GM12878 (cell line): Measurements from ENCODE around the gene TLE2. TPM values are rescaled to one million over a fixed set of nuclear protein-coding genes. Genes with fewer than 3 reads are reported as not detected.
A peak's percentile ranks its signal among the peaks of the same experiment; 100 is the strongest.

Experiments used
- ATAC-seq: fragments of 200-7000 bp; cut with Tn5 transposase; 3 replicates; pipeline ENCODE4 v1.9.1; 2020; ENCODE audit warnings: mild to moderate bottlenecking, moderate library complexity
- BruUV-seq: library from RNA; stranded (reverse); fragments of 400-500 nt; replicated peaks from 2 replicates; lab custom pipeline; 2021; lab: Mats Ljungman, UMichigan
- CTCF ChIA-PET: fragments of 300-600 bp; sonication (Branson Sonifier 250); formaldehyde crosslinking; extraction: SDS; loops from one replicate; lab custom pipeline; 2021; ENCODE audit warnings: inconsistent platforms; lab: Yijun Ruan, JAX
- POLR2A ChIA-PET: fragments of 350-600 bp; formaldehyde crosslinking; extraction: SDS; loops from one replicate; lab custom pipeline; 2021; ENCODE audit warnings: inconsistent platforms; lab: Charles Lee
- RAD21 ChIA-PET: fragments of 300-600 bp; sonication (Branson Sonifier 250); formaldehyde crosslinking; loops from one replicate; lab custom pipeline; 2023; ENCODE audit warnings: antibody characterized with exemption; ENCODE audit not compliant: unreplicated experiment; lab: Charles Lee
- SMC1A ChIA-PET: fragments of 300-600 bp; sonication (Branson Sonifier 250); formaldehyde crosslinking; loops from one replicate; lab custom pipeline; 2023; ENCODE audit not compliant: unreplicated experiment, uncharacterized antibody; lab: Charles Lee
- DNase-seq: peaks from one replicate; pipeline ENCODE4 v3.0.0-alpha.2; 2011; ENCODE audit warnings: low read depth, low spot score
- FAIRE-seq: peaks from 3 replicates; lab custom pipeline; 2011; peaks lifted over from hg19 to GRCh38; lab: Jason Lieb, UNC
- H2AFZ ChIP-seq: 2 replicates; pipeline ENCODE4 v1.6.0; 2011; ENCODE audit warnings: low read depth, low read length, control low read depth; ENCODE audit not compliant: control insufficient read depth
- H3K27ac ChIP-seq: 2 replicates; pipeline ENCODE4 v1.5.1; 2011; ENCODE audit warnings: control low read depth; ENCODE audit not compliant: control insufficient read depth, insufficient read depth
- H3K27me3 ChIP-seq, 2 experiments: replicated peaks in 1 of 2; 2 replicates each; pipeline versions ENCODE4 v1.6.0 to v1.6.1; 2011; ENCODE audit warnings: low read length in 1 of 2; ENCODE audit not compliant: control insufficient read depth in 2 of 2, insufficient read depth in 2 of 2
- H3K36me3 ChIP-seq, 2 experiments: 2 replicates each; pipeline ENCODE4 v1.5.1; 2011; ENCODE audit warnings: low read length in 1 of 2; ENCODE audit not compliant: control insufficient read depth in 2 of 2, insufficient read depth in 2 of 2
- H3K4me1 ChIP-seq: 2 replicates; pipeline ENCODE4 v1.6.1; 2011; ENCODE audit warnings: mild to moderate bottlenecking, low read length, moderate library complexity, mixed read lengths; ENCODE audit not compliant: control insufficient read depth, insufficient read depth
- H3K4me2 ChIP-seq: 2 replicates; pipeline ENCODE4 v1.6.0; 2011; ENCODE audit warnings: control low read depth; ENCODE audit not compliant: control insufficient read depth, insufficient read depth
- H3K4me3 ChIP-seq: fragments of 200-600 bp; sonication (generic); 2 replicates; pipeline ENCODE4 v1.5.1; 2016
- H3K79me2 ChIP-seq: 2 replicates; pipeline ENCODE4 v1.6.0; 2011; ENCODE audit warnings: low read length; ENCODE audit not compliant: control insufficient read depth, insufficient read depth
- H3K9ac ChIP-seq: 2 replicates; pipeline ENCODE4 v1.8.0; 2011; ENCODE audit warnings: low read length, control low read depth, mixed read lengths; ENCODE audit not compliant: control insufficient read depth, insufficient read depth
- H3K9me3 ChIP-seq: replicated peaks from 3 replicates; pipeline ENCODE4 v1.5.1; 2011; ENCODE audit warnings: mild to moderate bottlenecking, low read length; ENCODE audit not compliant: control insufficient read depth, insufficient read depth
- H4K20me1 ChIP-seq: 2 replicates; pipeline ENCODE4 v1.6.0; 2011; ENCODE audit not compliant: control insufficient read depth, insufficient read depth
- ASH2L ChIP-seq: fragments of 300-600, 200-600 bp; sonication (generic); IDR thresholded peaks from 2 replicates; pipeline ENCODE4 v1.6.1; 2017; ENCODE audit warnings: low read depth, mild to moderate bottlenecking, borderline replicate concordance
- ATF2 ChIP-seq: IDR thresholded peaks from 2 replicates; pipeline ENCODE4 v1.6.1; 2012; ENCODE audit warnings: low read length, inconsistent platforms
- CEBPZ ChIP-seq: fragments of 150-350 bp; IDR thresholded peaks from 2 replicates; pipeline ENCODE4 v1.6.1; 2016; ENCODE audit warnings: low read depth, low read length
- LARP7 ChIP-seq: fragments of 450-650 bp; IDR thresholded peaks from 2 replicates; pipeline ENCODE4 v1.6.1; 2017; ENCODE audit warnings: mild to moderate bottlenecking
- NFIC ChIP-seq: IDR thresholded peaks from 2 replicates; pipeline ENCODE4 v1.6.1; 2012; ENCODE audit warnings: low read depth, mild to moderate bottlenecking, inconsistent platforms, low read length, moderate library complexity
- POLR2AphosphoS5 ChIP-seq: IDR thresholded peaks from 2 replicates; pipeline ENCODE4 v1.6.1; 2011; ENCODE audit warnings: mild to moderate bottlenecking, low read length, inconsistent platforms
- SPI1 ChIP-seq: IDR thresholded peaks from 2 replicates; pipeline ENCODE4 v1.6.1; 2011; ENCODE audit warnings: low read depth, mild to moderate bottlenecking, low read length, moderate library complexity, borderline replicate concordance; ENCODE audit not compliant: insufficient read depth
- ZBTB11 ChIP-seq: fragments of 450-650 bp; formaldehyde crosslinking; IDR thresholded peaks from 2 replicates; pipeline ENCODE4 v1.5.0; 2022; ENCODE audit warnings: mild to moderate bottlenecking, missing genetic modification characterization
- ZBTB33 ChIP-seq: fragments of 450-650 bp; IDR thresholded peaks from 2 replicates; pipeline ENCODE4 v1.6.1; 2017; ENCODE audit warnings: mild to moderate bottlenecking
- ZSCAN29 ChIP-seq: fragments of 450-650 bp; IDR thresholded peaks from 2 replicates; pipeline ENCODE4 v1.6.1; 2017; ENCODE audit warnings: mild to moderate bottlenecking, moderate library complexity
- whole genome bisulfite sequencing: methylation state at CpG from one replicate; pipeline ENCODE4 v1.1.6; 2016; ENCODE audit warnings: low lambda C conversion rate; ENCODE audit not compliant: insufficient replicate concordance, insufficient coverage; ENCODE audit errors: missing lambda C conversion rate; 5-methylcytosine and 5-hydroxymethylcytosine counted together
- in situ Hi-C: fragments of 300-500 bp; cut with MboI; formaldehyde crosslinking; loops from 9 replicates; pipeline ENCODE4 v1.14.3; 2018; ENCODE audit warnings: mixed read lengths
- intact Hi-C: fragments of 100-400 bp; cut with micrococcal nuclease; formaldehyde crosslinking; loops from one replicate; pipeline ENCODE4 v1.14.2; 2022; ENCODE audit not compliant: unreplicated experiment
- polyA plus RNA-seq, 11 experiments: library from polyadenylated mRNA; depleted of rRNA in 4 of 11; unstranded in 6 of 11; stranded (reverse) in 5 of 11; fragments of >200 nt; fragmentation: Nextera tagmentation in 4 of 11; fragmentation: Illumina TruSeq in 1 of 11; extraction: Ambion mirVana in 4 of 11; extraction: Trizol in 1 of 11; gene quantifications; 1 replicate in 1 of 11; 2 replicates in 10 of 11; pipeline versions ENCODE4 v1.2.1 to v1.2.3, GENCODE V29; 2011 to 2016; ENCODE audit warnings: inconsistent platforms in 2 of 11, missing spikeins in 2 of 11, low read depth in 1 of 11
- total RNA-seq, 4 experiments: library from RNA; depleted of rRNA in 3 of 4; stranded (reverse); fragments of >200 nt in 3 of 4; fragmentation: Illumina TruSeq in 1 of 4; extraction: Trizol in 1 of 4; gene quantifications; 2 replicates each; pipeline versions ENCODE4 v1.2.1 to v1.2.3, GENCODE V29; 2013 to 2021

TLE2 gene
- total and polyA plus RNA-seq, 10 of the 15 experiments (the other 5 are each of a cell fraction or from before 2014, with no cell fraction given), result 0.05 to 0.21 (median 0.11) TPM; not detected in 5

- DNase-seq (no peak), ATAC-seq (no peak), FAIRE-seq (no peak)
- H3K27ac ChIP-seq, result no peak overlapping the region
- SMC1A ChIA-PET, result interaction anchor here (1.6 kb wide), 1 partner anchor 16 kb away, joined by 4 read pairs; no protein-coding TSS in a partner anchor
- H2AFZ ChIP-seq, result no peak overlapping the region
- H4K20me1 ChIP-seq, result peaks cover 11% of the 10 kb centered on the region; the same call in 1 of the 2 replicates
- in situ Hi-C loops (no loop called here), intact Hi-C loops (no loop called here)
- no peaks in the 10 kb centered on the region for H3K27me3 ChIP-seq
- peaks cover 17 to 20% of the 10 kb centered on the region in 2 experiments; a peak in 3 of 4 replicates for H3K36me3 ChIP-seq
- H3K9ac ChIP-seq, result no peak overlapping the region
- 93% methylated on average over 20 of the region's 20 CpGs for WGBS
- H3K4me2 ChIP-seq, result no peak overlapping the region
- POLR2A ChIA-PET, result interaction anchor here (1.3 kb wide), 1 partner anchor 18 kb away, joined by 3 read pairs; no protein-coding TSS in a partner anchor
- BruUV-seq, result no TSS peak
- no peak overlapping the region for H3K4me3 ChIP-seq
- H3K4me1 ChIP-seq, result peaks cover 12% of the 10 kb centered on the region
- peaks cover 29% of the 10 kb centered on the region for H3K79me2 ChIP-seq
- no peaks in the 10 kb centered on the region for H3K9me3 ChIP-seq
- CTCF ChIA-PET, result interaction anchor here (0.5 kb wide), 1 partner anchor 10 kb away, joined by 3 read pairs; no protein-coding TSS in a partner anchor
- RAD21 ChIA-PET, result no interaction called here
- no peak for TF ChIP-seq ASH2L
- no peak for TF ChIP-seq ZBTB33
- TF ChIP-seq LARP7, result no peak
- no peak for TF ChIP-seq NFIC
- TF ChIP-seq SPI1, result no peak
- TF ChIP-seq CEBPZ, result no peak
- no peak for TF ChIP-seq ATF2
- TF ChIP-seq POLR2AphosphoS5, result peak; percentile 36; the same call in 1 of the 2 replicates
- no peak for TF ChIP-seq ZSCAN29
- TF ChIP-seq ZBTB11 (CRISPR knock-in tag), result no peak
Observed at GRCh38 chr19:3058009-3058820, 29.1 kb upstream of the TLE2 start.
